Gastroesophageal sphincter (tissue), 3 donors: ENCODE results near the gene PCBP3.

Experiments used
- CTCF ChIP-seq, 4 experiments: fragments of 200-600 bp in 2 of 4; fragments of 450-650 bp in 2 of 4; sonication (generic) in 1 of 4; IDR thresholded peaks; one replicate each; pipeline ENCODE4 v1.5.1; 2017 to 2019; ENCODE audit warnings: antibody characterized with exemption in 4 of 4, mild to moderate bottlenecking in 2 of 4, moderate library complexity in 2 of 4
- EP300 ChIP-seq: sonication (generic); formaldehyde crosslinking; IDR thresholded peaks from one replicate; pipeline ENCODE4 v1.6.1; 2017; ENCODE audit warnings: antibody characterized with exemption, mild to moderate bottlenecking

GRCh38 chr21:45926281-45926680 lies 282.8 kb downstream of the PCBP3 start:
- TF ChIP-seq CTCF (IDR thresholded peaks at IDR 0.05) (no peak), EP300 (no peak)
